ENCODE measurements around the gene PROM2. TPM values are rescaled to one million over a fixed set of nuclear protein-coding genes. Genes with fewer than 3 reads are reported as not detected.

Gene PROM2
- total RNA-seq, 1 donor from 2014 or later = 0.93 TPM

GRCh38 chr2:95327861-95328260 lies 53.6 kb downstream of the PROM2 start:
- Mint-ChIP-seq H3K4me3 (ENCODE audit: unreplicated experiment) (no peak overlapping the region), H3K36me3 (ENCODE audit: low read depth, unreplicated experiment) (no peaks in the 10 kb centered on the region), H3K4me1 (ENCODE audit: low read depth, unreplicated experiment) (peaks cover 9% of the 10 kb centered on the region), H3K27me3 (ENCODE audit: low read depth, unreplicated experiment) (peaks cover 17% of the 10 kb centered on the region), H3K9me3 (ENCODE audit: unreplicated experiment) (no peaks in the 10 kb centered on the region), H3K27ac (ENCODE audit: unreplicated experiment) (no peak overlapping the region)
- H3K36me3 ChIP-seq (ENCODE audit: insufficient read depth, low read length) = no peaks in the 10 kb centered on the region
- no peaks in the 10 kb centered on the region for H3K9me3 ChIP-seq (ENCODE audit: insufficient read depth, low read depth, low read length)
- DNase-seq (ENCODE audit: low read depth) = no peak
- H3K9ac ChIP-seq (ENCODE audit: low read length) = no peak overlapping the region
- no peak overlapping the region for H3K4me2 ChIP-seq (ENCODE audit: low read length)
- no peak overlapping the region for H3K27ac ChIP-seq (ENCODE audit: low read depth, low read length)
- no peaks in the 10 kb centered on the region for H3K27me3 ChIP-seq (ENCODE audit: insufficient read depth, low read length)
- no peak overlapping the region for H3K4me3 ChIP-seq (ENCODE audit: insufficient read depth, low read depth, low read length)
- no peaks in the 10 kb centered on the region for H4K20me1 ChIP-seq (ENCODE audit: insufficient read depth, low read length)
- H2AFZ ChIP-seq (ENCODE audit: low read depth, low read length) = no peak overlapping the region
- H3K79me2 ChIP-seq (ENCODE audit: insufficient read depth, low read length) = no peaks in the 10 kb centered on the region
- TF ChIP-seq CTCF (IDR thresholded peaks at IDR 0.05; ENCODE audit: insufficient read depth, low read depth, low read length) (no peak), EZH2 (IDR thresholded peaks at IDR 0.05; ENCODE audit: insufficient read depth, low read length) (no peak)
- H3K4me1 ChIP-seq (ENCODE audit: insufficient read depth, low read length) = no peaks in the 10 kb centered on the region
- FAIRE-seq = no peak

- Histone ChIP-seq H3K4me2 (ENCODE audit: low read length) (no peak overlapping the region), H3K27me3 (ENCODE audit: insufficient read depth, low read length) (no peaks in the 10 kb centered on the region), H2AFZ (ENCODE audit: low read depth, low read length) (no peak overlapping the region), H4K20me1 (ENCODE audit: insufficient read depth, low read length) (no peaks in the 10 kb centered on the region), H3K9me3 (ENCODE audit: insufficient read depth, low read depth, low read length) (no peaks in the 10 kb centered on the region), H3K4me1 (ENCODE audit: insufficient read depth, low read length) (no peaks in the 10 kb centered on the region), H3K27ac (ENCODE audit: low read depth, low read length) (no peak overlapping the region), H3K36me3 (ENCODE audit: insufficient read depth, low read length) (no peaks in the 10 kb centered on the region), H3K79me2 (ENCODE audit: insufficient read depth, low read length) (no peaks in the 10 kb centered on the region), H3K4me3 (ENCODE audit: insufficient read depth, low read depth, low read length) (no peak overlapping the region), H3K9ac (ENCODE audit: low read length) (no peak overlapping the region)
- DNase-seq (ENCODE audit: low read depth) = peak; percentile 45
- peaks cover 20% of the 10 kb centered on the region for H3K27me3 Mint-ChIP-seq (ENCODE audit: low read depth, unreplicated experiment)
- no peak for FAIRE-seq
- H3K27ac Mint-ChIP-seq (ENCODE audit: unreplicated experiment) = peak overlapping the region; percentile 85
- H3K9me3 Mint-ChIP-seq (ENCODE audit: unreplicated experiment) = no peaks in the 10 kb centered on the region
- H3K36me3 Mint-ChIP-seq (ENCODE audit: low read depth, unreplicated experiment) = no peaks in the 10 kb centered on the region
- TF ChIP-seq CTCF (IDR thresholded peaks at IDR 0.05; ENCODE audit: insufficient read depth, low read depth, low read length) (no peak), EZH2 (IDR thresholded peaks at IDR 0.05; ENCODE audit: insufficient read depth, low read length) (no peak)
- no peak overlapping the region for H3K4me3 Mint-ChIP-seq (ENCODE audit: unreplicated experiment)
- peaks cover 9% of the 10 kb centered on the region for H3K4me1 Mint-ChIP-seq (ENCODE audit: low read depth, unreplicated experiment)
Observed at GRCh38 chr2:95328358-95329125, 54.3 kb downstream of the PROM2 start.

- H3K4me3 Mint-ChIP-seq (ENCODE audit: unreplicated experiment) = no peak overlapping the region
- FAIRE-seq (no peak), DNase-seq (ENCODE audit: low read depth) (no peak)
- no peaks in the 10 kb centered on the region for H4K20me1 ChIP-seq (ENCODE audit: insufficient read depth, low read length)
- no peak overlapping the region for H3K27ac ChIP-seq (ENCODE audit: low read depth, low read length)
- H3K36me3 Mint-ChIP-seq (ENCODE audit: low read depth, unreplicated experiment) = no peaks in the 10 kb centered on the region
- H3K27ac Mint-ChIP-seq (ENCODE audit: unreplicated experiment) = no peak overlapping the region
- H3K9me3 ChIP-seq (ENCODE audit: insufficient read depth, low read depth, low read length) = no peaks in the 10 kb centered on the region
- H3K9ac ChIP-seq (ENCODE audit: low read length) = no peak overlapping the region
- TF ChIP-seq CTCF (IDR thresholded peaks at IDR 0.05; ENCODE audit: insufficient read depth, low read depth, low read length) = no peak
- TF ChIP-seq EZH2 (IDR thresholded peaks at IDR 0.05; ENCODE audit: insufficient read depth, low read length) = no peak
- no peak overlapping the region for H2AFZ ChIP-seq (ENCODE audit: low read depth, low read length)
- no peaks in the 10 kb centered on the region for H3K9me3 Mint-ChIP-seq (ENCODE audit: unreplicated experiment)
- H3K27me3 ChIP-seq (ENCODE audit: insufficient read depth, low read length) = no peaks in the 10 kb centered on the region
- no peak overlapping the region for H3K4me3 ChIP-seq (ENCODE audit: insufficient read depth, low read depth, low read length)
- no peaks in the 10 kb centered on the region for H3K79me2 ChIP-seq (ENCODE audit: insufficient read depth, low read length)
- H3K4me1 ChIP-seq (ENCODE audit: insufficient read depth, low read length) = no peaks in the 10 kb centered on the region
- peaks cover 9% of the 10 kb centered on the region for H3K4me1 Mint-ChIP-seq (ENCODE audit: low read depth, unreplicated experiment)
- H3K27me3 Mint-ChIP-seq (ENCODE audit: low read depth, unreplicated experiment) = peaks cover 24% of the 10 kb centered on the region
- no peak overlapping the region for H3K4me2 ChIP-seq (ENCODE audit: low read length)
- no peaks in the 10 kb centered on the region for H3K36me3 ChIP-seq (ENCODE audit: insufficient read depth, low read length)
Observed at GRCh38 chr2:95329401-95329800, 55.2 kb downstream of the PROM2 start.
